ENCODE measurements around the gene IQSEC1.

Gene IQSEC1

DNA sequence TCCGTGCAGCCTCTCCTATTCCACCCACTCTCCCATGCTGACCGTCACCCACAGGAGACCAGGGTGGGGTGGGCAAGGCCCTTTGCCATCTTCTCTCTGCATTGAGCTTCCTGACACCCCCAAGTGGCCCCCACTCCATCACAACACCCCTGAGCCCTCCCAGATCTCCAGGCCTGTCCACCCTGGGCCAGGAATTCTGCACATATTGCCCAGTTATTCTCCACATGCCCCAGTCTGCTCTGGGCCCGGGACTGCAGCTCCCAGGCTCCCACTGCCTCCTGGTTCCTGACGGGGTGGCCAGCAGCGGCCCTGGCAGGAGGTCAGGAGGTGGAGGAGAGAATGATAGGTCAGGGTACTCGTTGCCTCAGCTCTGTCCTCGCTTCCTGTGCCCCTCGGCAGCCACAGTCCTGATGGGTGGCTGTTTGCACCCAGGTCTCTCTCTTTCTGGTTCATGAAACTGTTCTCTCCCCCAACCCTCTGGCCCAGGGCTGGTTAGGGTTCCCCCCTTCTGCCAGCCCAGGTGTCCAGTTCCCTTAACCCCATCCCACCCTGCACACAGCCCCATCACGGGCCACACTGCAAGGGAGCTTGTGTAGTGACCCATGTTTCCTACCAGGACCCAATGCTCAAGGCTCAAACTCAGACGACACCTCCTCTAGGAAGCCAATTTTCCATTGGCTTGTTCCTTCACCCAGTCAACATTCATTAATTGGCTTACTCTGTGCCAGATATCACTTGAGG, 47.3 kb downstream of the IQSEC1 start:
- DNase-seq = no peak

DNA sequence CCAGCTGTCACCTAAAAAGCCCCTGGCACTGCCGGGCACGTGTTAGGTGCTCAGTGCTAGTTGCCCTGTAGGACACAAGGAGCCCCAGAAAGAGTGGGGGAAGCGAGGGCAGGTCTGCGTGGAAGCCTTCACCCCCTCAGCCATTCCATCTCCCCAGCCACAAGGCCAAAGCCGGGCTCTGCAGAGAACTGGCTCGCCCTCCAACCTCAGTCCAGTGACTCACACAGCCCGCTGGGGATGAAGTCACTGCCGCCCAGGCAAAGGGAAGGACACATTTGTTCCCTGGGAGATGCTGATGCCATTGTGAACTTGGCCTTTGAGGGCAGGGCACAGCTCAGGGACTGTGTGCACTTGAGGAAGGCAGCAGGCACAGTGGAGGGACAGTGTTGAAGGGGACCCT, 48.1 kb downstream of the IQSEC1 start:
- no peak for DNase-seq

DNA sequence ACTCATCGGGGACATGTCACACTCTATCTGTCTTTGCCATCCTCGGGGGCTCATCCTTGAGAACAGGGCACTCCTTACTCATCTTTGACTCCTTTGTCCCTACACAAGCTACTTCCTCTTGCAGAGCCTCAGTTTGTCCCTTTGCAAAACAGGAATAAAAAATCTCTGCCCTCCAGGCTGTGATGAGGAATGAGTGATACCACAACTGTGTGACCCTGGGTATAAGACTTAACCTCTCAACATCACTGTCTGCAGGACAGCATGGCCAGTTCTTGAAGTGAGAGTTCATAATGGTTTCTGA, 48.5 kb downstream of the IQSEC1 start:
- DNase-seq = no peak

DNA sequence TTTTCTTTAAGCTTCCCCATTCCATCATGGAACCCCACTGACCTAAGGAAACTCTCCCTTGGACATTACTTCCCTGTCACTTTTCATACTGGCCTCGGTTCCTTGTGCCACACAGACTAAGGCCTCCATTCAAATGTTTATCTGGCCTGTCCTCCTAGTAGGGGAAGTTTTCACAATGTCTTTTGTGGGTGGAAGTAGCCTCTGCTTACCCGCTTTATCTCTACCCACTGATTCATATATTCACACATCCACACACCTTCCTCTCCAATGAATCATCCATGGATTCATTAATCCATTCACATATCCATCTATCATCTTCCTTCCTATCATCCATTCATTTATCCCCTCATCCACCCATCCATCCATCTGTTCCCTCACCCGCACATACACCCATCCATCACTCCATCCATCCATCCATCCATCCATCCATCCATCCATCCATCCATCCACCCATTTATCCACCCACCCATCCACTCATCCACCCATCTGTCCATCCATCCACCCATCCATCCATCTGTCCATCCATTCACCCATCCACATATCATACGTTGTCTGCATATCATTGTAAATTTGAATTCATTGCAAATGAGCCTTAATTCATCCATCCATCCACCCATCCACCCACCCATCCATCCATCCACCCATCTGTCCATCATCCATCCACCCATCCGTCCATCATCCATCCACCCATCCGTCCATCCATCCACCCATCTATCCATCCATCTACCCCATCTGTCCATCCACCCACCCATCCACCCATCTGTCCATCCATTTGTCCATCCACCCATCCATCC, 49.1 kb downstream of the IQSEC1 start:
- no peak for DNase-seq

DNA sequence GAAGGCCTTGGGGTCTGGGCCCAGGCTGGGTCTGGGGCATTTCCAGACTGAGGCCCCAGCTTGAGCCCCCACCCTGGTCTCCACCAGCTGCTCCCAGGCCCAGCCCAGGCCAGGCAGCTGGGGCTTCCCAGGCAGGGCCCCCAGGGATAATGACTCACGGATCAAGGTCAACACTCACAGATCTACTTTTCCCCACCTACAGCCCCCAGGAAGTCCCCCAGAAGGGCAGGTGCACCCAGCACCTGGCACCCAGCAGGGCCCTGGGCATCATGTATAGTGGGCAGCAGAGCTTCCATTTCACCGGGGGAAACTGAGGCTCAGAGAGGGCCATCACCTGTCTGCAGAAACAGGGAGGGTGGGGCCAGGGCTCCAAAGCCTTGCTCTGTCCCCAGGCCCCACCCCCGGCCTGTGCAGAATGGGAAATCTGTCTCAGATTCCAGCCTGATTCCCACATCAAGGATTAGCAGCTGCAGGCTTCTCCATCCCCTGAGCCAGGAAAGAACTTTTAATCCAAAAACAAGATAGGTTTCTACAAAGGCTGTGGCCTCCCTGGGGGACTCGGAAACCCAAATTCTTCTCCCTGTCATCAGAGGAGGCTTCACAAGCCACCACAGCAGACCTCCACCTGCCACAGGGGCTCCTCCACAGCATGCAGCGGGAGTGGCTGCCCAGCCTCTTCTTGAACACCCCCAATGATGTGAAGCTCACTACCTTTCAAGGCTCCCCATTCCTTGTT, 49.8 kb downstream of the IQSEC1 start:
- DNase-seq = no peak

DNA sequence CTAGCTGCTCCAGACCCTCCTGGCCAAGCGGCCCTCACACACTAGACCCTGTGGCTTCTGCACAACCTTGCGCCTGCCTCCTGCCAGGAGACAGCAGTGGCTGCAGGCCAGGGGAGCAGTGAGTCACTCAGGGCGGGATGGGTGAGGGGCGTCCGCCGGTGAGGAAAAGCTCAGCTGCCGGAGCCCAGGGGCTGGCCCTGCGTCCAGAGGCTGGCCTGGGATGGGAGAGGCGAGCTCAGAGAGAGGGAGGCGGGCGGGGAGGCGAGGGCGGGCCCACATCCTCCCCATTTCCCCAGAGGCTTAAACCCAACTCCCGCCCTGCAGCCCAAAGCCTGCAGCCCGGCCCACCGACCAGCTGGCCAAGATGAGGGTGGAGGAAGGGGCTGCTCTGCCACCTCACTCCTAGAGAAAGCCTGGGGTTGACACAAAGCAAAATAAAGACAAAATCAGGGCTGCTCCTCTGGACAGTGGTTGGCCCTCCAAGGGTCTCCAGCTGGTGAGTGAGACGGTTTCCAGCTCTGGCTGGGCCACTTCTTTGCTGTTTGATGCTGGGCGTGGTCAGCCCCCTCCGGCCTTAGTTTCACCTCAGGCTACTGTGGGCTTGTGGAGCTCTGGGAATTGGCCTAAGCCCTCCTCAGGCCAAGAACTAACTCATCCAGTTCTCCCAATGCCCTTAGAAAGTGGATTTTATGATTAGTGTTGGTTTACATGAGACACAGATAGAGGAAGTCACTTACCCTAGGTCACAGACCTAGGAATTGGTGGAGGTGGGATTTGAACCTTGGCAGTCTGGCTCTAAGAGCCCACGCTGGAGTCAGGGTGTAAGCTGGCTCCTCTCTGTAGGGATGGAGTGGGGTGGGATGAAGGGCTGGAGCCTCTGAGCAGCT, 50.6 kb downstream of the IQSEC1 start:
- DNase-seq = no peak

DNA sequence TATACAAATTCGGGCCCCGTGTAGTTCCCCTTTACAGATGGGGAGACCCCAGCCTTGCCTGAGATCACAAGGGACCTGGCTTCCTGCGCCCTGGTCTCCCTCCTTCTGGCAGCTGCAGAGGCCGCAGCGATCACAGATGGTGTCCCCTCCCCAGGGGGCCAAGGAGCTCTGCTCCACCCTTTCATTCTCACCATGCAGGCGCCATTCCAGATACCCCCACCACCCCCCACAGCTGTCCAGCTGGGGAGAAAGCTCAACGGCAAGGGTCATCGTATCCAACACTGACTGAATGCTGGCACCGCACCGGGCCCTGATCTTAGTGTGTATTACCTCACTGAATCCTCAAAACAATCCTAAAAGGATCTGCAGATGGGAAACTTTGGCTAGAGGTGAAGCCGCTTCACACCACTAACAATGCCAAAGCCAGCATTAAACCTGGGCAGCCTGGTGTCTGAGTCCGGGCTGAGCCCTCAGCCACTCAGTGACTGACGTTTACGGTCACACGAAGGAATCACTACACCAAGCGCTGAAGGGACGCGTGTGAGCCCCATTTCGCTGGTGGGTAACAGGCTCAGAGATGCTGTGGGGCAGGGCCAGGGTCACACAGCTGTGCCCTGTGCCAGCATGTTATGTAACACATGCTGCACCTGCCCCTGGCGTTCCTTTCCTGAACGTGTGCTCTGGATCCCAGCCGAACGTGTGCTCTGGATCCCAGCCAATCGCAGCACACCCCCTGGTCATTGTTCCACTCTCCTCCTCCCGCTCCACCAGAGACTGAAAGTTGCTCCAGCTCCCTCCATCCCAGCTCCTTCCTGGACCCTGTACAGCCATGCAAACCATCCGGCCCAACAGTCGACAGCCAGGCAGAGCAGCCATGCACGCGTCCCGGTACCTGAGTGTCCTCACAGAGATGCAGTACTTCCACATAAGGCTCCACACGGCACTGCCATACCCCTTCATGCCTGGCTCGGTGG, 51.8 kb downstream of the IQSEC1 start:
- DNase-seq = no peak

DNA sequence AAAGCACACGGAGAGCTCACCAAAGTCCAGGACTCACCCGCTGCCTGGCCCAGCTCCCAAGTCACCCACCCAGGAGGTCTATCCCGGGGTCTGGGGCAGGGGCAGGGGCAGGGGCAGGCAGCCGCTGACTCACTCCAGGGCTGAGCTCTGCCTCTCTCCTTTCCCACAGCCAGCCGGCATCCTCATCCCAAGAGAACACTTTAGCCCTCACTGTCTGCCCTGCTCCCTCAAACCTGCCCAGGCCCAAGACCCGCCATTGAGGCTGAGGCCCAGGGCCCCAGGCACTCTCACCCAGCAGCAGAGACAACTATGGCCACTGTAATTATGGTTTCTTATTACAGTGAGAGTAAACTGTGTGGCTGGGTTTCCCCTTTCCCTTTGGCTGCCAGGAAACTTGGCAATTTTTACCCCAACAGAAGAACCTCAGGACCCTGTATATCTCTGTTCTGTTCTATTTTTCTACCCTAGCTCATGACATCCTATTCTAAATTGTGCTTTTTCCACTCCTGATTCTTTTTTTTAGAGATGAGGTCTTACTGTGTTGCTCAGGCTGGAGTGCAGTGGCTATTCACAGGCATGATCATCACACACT, 53.0 kb downstream of the IQSEC1 start:
- DNase-seq = no peak

DNA sequence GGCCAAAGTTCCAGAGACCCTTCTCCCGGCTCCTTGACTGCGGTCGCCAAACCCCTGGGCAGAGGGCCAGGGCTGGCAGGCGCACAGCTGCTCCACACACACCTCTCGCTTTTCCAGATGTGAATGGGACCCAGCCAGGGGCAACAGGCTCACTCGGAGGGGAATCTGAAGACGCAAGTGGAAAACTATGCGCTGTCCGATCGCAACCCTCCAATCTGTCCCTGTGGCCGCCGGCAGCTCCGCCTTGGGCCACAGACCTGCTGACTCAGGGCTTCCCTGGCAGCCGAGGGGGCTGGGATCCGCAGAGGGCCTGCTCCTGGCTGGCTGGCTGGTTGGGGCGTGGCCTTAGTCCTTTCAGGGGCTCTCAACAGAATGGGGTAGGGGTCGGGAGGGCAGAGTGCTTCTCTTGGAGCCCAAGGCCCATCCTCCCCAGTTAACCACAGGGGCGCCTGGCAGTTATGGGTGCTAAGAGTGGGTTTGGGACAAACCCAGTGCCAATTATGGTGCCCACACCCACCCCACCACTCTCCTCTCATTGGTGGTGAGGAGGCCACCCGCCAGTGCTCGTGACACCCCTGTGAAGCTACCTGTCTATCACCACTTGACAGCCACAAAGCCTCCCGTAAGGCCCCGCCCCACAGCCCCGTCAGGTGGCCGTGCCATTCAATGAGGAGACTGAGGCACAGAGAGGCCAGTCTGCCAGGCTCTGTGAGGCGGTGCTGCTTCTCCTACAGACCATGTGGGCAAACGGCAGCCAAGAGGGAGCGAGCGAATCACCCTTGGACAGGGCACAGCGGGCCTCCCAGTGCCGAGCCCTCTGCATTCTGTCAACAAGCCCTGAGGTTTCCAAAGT, 53.8 kb downstream of the IQSEC1 start:
- DNase-seq = no peak

DNA sequence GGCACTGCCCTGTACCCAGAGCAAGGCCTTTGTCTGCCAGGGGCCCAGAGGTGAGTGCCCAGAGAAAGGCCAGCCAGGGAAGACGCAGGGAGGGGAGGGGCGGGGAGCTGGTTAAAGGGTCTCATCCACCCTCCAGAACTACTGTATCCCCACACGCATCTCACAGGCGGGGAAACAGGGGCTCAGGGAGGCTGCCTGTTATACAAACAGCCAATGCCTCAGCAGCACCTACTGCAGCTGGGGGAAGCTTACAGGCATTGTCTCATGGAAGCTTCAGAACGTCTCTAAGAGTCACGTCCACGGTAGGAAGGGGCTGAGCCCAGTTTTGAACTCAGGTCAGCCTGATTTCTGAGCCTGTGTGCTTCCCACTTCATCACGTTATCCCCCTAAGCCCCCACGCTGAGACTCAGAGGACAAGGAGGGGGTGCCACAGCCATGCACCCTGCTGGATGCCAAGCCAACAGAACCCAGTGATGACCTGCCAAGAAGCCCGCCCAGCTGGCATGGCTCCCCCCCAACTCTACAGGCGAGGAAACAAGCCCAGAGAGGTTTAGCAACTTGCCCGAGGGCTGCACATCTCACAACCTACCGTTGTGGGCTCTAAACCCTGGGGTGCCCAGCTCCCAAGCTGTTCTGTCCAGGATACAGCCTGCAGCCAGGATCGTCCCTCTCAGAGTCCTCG, 54.5 kb downstream of the IQSEC1 start:
- no peak for DNase-seq

DNA sequence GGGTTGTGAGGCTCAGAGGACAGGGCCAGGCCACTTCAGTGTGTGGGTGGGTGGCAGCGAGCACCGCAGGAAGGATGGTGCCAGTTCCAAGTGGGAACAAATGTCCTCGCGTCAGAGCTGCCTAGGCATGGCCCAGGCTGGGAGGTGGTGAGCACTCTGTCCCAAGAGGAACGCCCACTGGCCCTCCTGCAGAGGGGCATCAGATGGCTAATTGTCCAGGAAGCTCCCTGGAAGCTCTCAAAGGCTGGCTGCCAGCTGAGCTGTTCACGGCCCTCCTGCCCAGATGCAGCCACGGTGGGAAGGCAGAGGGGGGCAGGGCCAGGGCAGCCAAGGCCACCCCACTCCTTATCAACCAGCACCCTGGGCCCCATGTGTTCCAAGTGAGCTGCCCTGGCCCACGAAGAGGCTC, 55.2 kb downstream of the IQSEC1 start:
- DNase-seq = no peak

DNA sequence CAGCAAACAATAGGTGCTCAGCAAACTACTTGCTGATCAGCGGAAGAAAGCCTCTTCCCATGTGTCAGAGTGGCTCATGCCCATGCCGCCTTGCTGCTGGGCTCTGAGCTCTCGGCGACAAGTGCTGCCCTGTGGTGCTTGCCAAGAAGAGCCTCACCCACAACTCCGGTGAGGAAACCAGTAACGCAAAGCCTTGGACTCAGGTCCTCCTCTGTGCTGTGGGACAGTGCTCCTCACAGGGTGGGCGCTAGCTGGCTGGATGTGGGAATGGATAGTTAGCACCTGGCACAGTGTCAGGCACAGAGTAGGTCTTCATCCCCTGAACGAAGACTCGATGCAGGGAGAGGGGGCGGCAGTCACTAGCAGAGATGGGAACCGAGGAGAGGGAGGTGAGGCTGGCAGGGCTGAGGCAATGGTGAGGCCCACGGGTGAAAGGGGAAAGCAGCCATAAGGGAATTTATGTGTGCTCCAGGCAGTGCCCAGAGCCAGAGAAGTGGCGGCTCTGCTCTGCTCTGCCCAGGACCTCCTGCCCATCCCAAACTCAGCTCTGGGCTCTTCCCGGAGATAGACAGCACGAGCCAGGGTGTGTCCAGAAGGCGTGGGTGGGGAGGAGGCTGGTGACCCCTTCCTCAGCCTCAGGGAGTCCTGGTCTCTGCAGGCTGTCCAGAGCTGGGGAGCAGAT, 55.7 kb downstream of the IQSEC1 start:
- no peak for DNase-seq

DNA sequence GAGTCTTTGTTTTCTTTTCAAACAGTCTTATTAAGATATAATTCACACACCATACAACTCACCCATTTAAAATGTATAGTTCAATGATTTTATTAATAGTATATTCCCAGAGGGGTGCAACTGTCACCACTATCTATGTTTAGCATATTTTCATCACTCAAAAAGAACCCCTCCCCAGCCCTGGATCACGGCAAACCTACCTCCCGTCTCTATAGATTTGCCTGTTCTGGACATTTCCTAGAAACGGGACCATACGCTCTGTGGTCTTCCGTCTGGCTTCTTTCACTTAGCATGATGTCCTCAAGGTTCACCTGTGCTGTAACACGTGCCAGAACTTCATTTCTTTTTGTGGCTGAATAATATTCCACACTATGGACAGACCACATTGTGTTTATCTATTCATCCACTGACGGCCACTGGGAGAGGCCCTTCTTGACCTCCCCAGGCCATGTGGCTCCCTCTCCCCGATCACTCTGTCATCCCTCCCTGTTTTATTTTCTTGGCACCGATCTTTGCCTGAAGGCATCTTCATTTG, 56.4 kb downstream of the IQSEC1 start:
- no peak for DNase-seq

DNA sequence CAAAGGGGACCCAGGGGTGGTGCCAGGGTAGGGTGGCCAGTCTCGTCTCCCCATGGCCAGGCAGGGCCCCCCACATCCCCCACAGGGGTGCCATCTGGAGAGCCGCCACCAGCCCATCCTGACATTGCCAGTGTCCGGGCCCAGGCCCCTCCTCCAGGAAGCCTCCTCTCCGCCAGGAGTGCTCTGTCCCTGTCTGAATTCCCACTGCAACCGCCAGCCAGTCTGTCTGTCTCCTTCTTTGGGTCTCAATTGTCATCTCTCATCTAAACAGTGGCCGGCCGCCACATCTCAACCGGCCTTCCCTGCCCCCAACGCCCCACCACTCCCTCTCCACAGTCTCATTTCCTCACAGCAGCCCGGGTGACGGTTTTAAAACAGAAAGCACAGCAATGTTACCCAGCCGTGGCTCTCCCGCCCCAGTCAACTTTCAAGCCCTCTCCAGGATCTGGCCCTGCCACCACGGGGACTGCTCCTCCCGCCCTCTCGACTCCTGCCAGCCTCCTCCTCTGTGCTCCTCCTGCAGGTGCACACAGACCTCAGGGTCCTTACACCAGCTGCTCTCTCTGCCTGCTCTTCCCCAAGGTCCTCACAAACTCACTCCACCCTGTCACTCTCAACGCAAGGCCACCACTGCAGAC, 57.0 kb downstream of the IQSEC1 start:
- DNase-seq = peak; percentile 30 to 78

DNA sequence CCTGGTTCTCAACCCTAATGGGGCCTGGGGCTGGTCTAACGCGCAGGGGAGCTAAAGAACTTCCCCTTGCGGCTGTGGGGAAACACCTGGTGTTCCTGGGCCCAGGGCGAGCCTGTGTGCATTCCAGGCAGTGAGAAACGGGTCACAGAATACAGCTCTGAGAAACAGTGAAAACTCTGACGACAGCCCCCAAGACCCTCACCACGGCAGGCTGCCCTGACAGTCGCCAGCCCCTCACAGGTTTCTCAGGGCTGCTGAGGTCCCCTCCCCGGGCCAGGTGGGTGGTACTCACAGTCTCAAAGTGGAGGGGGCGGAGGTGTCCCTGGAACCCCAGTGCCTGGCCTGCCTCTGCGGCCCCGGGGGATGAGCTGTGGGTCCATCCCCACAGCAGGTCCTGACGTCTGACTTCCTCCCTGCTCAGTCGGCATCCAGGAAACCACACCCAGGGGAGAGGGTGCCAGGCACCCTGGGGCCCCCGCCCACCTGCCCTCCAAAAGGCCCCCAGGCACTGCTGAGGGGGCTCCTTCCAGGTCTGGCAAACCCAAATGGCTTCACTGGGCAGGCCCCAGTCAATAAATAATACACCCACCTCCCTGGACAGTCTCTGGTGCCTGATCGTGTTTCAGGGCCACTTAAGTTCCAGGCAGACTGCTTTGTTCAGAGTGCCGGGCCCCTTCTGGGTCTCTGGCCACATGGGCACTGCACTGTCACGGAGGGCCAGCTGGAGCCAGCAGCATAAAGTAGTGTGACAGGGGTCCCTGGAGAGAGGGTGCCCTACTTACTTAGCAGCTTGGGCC, 57.7 kb downstream of the IQSEC1 start:
- DNase-seq = no peak

DNA sequence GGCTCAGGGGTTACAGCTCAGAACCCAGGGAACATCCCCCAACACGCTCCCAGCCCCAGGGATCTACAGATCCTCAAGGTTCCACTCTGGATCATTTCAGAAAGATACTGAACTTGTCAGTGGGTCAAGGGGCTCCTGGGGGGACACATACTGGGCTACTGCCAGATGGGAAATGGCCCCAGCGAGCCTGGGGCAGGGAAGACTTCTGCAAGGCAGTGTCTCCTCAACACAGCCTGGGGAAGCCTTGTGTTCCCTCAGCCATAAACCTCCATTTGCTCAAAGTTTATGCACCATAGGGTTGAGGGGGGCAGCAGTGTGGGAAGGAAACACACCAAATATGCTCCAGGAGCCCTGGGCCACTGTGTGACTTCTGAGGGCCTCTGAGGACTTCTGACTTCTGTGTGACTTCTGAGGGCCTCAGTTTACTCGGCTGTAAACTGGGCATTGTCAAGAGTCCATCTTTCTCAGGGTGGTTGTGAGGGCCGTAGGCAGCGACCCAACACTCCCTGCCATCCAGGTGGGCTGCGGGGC, 58.4 kb downstream of the IQSEC1 start:
- DNase-seq = no peak
